OCI-LY1 (cell line): ENCODE data around the gene PPP1R7.

Experiments used
- H2AFZ ChIP-seq: fragments of 200-600 bp; sonication (generic), shearing (Covaris generic); 2 replicates; pipeline ENCODE4 v1.6.0; 2014; ENCODE audit warnings: antibody characterized with exemption, mild to moderate bottlenecking, low read length
- H3F3A ChIP-seq: fragments of 200-600 bp; sonication (generic), shearing (Covaris generic); 2 replicates; pipeline ENCODE4 v1.6.0; 2014; ENCODE audit warnings: mild to moderate bottlenecking, antibody characterized with exemption, low read length, moderate library complexity; ENCODE audit not compliant: insufficient read depth
- H3K27ac ChIP-seq: fragments of 200-600 bp; sonication (generic); 2 replicates; pipeline ENCODE4 v1.5.1; 2014; ENCODE audit warnings: low read length, mixed run types, mild to moderate bottlenecking, low read depth; ENCODE audit not compliant: poor library complexity, severe bottlenecking
- H3K27me3 ChIP-seq: fragments of 200-600 bp; sonication (generic); 2 replicates; pipeline ENCODE4 v1.6.0; 2014; ENCODE audit warnings: antibody characterized with exemption, mild to moderate bottlenecking, low read length, moderate library complexity; ENCODE audit not compliant: insufficient read depth
- H3K36me3 ChIP-seq: fragments of 200-600 bp; sonication (generic); 2 replicates; pipeline ENCODE4 v1.6.1; 2014; ENCODE audit warnings: mild to moderate bottlenecking, antibody characterized with exemption, low read length, moderate library complexity, mixed read lengths; ENCODE audit not compliant: insufficient read depth
- H3K4me1 ChIP-seq: fragments of 200-600 bp; sonication (generic); 2 replicates; pipeline ENCODE4 v1.5.1; 2014; ENCODE audit warnings: mild to moderate bottlenecking, low read length, moderate library complexity; ENCODE audit not compliant: insufficient read depth, severe bottlenecking
- H3K4me2 ChIP-seq: fragments of 200-600 bp; sonication (generic), shearing (Covaris generic); 2 replicates; pipeline ENCODE4 v1.6.1; 2014; ENCODE audit warnings: low read length
- H3K4me3 ChIP-seq: fragments of 200-600 bp; sonication (generic); 2 replicates; pipeline ENCODE4 v1.5.1; 2014; ENCODE audit warnings: low read length, low read depth, mild to moderate bottlenecking, mixed read lengths; ENCODE audit not compliant: poor library complexity, severe bottlenecking
- H3K79me2 ChIP-seq: fragments of 200-600 bp; shearing (Covaris generic); 2 replicates; pipeline ENCODE4 v1.6.1; 2016; ENCODE audit warnings: mixed run types, low read length, mixed read lengths; ENCODE audit not compliant: insufficient read depth
- H3K9ac ChIP-seq: fragments of 200-600 bp; sonication (generic), shearing (Covaris generic); 2 replicates; pipeline ENCODE4 v1.6.1; 2014; ENCODE audit warnings: mild to moderate bottlenecking, low read length, mixed read lengths
- H3K9me2 ChIP-seq: fragments of 200-600 bp; sonication (generic), shearing (Covaris generic); 2 replicates; pipeline ENCODE4 v1.6.1; 2014; ENCODE audit warnings: low read depth, mild to moderate bottlenecking, low read length, mixed read lengths
- H3K9me3 ChIP-seq: fragments of 200-600 bp; shearing (Covaris generic); 2 replicates; pipeline ENCODE4 v1.6.1; 2014; ENCODE audit warnings: low read length, mixed read lengths
- H4K20me1 ChIP-seq: fragments of 200-600 bp; sonication (generic), shearing (Covaris generic); 2 replicates; pipeline ENCODE4 v1.6.0; 2016; ENCODE audit warnings: mild to moderate bottlenecking, low read length; ENCODE audit not compliant: insufficient read depth
- CTCF ChIP-seq: fragments of 200-600 bp; sonication (generic), shearing (Covaris generic); IDR thresholded peaks from 2 replicates; pipeline ENCODE4 v1.5.1; 2017; ENCODE audit warnings: mild to moderate bottlenecking, antibody characterized with exemption, low read length, moderate library complexity, mixed read lengths
- EZH2 ChIP-seq: fragments of 200-600 bp; sonication (generic), shearing (Covaris generic); IDR thresholded peaks from 2 replicates; pipeline ENCODE4 v1.8.0; 2017; ENCODE audit warnings: borderline replicate concordance, mixed run types, mild to moderate bottlenecking, antibody characterized with exemption, low read length, moderate library complexity, mixed read lengths

PPP1R7 gene

GRCh38 chr2:241229563-241230401 lies 79.5 kb downstream of the PPP1R7 start:
- no peaks in the 10 kb centered on the region for H3K9me2 ChIP-seq
- H3K4me1 ChIP-seq, result no peaks in the 10 kb centered on the region
- peaks cover 80% of the 10 kb centered on the region for H3K36me3 ChIP-seq
- H3F3A ChIP-seq, result no peaks in the 10 kb centered on the region
- H2AFZ ChIP-seq, result no peak overlapping the region
- no peak overlapping the region for H3K4me3 ChIP-seq
- H3K9ac ChIP-seq, result no peak overlapping the region
- no peaks in the 10 kb centered on the region for H3K79me2 ChIP-seq
- no peaks in the 10 kb centered on the region for H3K27me3 ChIP-seq
- no peaks in the 10 kb centered on the region for H3K9me3 ChIP-seq
- no peak for TF ChIP-seq EZH2
- no peak overlapping the region for H3K27ac ChIP-seq
- no peak overlapping the region for H3K4me2 ChIP-seq
- H4K20me1 ChIP-seq, result no peaks in the 10 kb centered on the region

- no peaks in the 10 kb centered on the region for H3K9me2 ChIP-seq
- no peaks in the 10 kb centered on the region for H4K20me1 ChIP-seq
- H3K9me3 ChIP-seq, result no peaks in the 10 kb centered on the region
- no peak overlapping the region for H3K9ac ChIP-seq
- H3K4me3 ChIP-seq, result no peak overlapping the region
- peaks cover 85% of the 10 kb centered on the region for H3K36me3 ChIP-seq
- H3K27ac ChIP-seq, result no peak overlapping the region
- no peak for TF ChIP-seq CTCF
- no peak for TF ChIP-seq EZH2
- H3K4me2 ChIP-seq, result no peak overlapping the region
- H3F3A ChIP-seq, result no peaks in the 10 kb centered on the region
- H3K79me2 ChIP-seq, result no peaks in the 10 kb centered on the region
- no peaks in the 10 kb centered on the region for H3K4me1 ChIP-seq
- no peaks in the 10 kb centered on the region for H3K27me3 ChIP-seq
- no peak overlapping the region for H2AFZ ChIP-seq
Observed at GRCh38 chr2:241230435-241230834, 80.2 kb downstream of the PPP1R7 start.

DNA sequence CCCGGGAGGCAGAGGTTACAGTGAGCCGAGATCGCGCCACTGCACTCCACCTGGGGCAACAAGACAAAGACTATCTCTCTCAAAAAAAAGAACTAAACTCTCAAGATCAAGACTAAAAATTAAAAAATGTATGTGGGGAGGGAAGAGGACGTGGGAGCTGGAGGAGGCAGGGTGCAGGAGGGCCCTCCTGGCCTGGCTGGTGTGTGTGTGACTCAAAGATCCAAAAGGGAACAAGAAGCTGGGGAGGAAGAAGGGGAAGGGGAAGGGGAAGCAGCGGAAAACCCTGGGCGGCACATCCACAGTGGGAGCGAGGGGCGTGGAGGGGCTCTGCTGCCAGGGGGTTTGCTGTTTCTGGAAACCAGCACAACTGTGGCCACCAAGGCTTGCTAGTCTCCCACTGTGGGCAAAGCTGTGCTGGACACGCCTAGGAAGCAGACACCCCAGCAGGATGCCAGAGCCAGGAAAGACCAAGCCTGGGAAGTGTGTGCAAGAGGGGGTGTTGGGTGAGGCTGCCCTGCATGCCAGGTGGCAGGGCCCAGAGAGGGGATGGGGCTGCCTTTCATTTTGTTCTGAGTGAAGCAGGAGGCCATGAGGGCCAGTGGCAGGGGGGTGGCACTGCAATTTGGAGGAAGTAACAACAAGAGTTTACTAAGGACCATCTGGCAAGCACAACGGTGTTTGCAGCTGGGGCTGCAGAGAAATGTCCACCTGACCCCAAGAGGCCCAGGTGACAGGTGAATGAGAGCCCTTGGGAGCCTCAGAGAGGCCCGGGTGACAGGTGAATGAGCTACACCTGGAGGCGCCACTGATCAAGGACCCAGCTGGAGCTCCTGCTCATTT lies 82.7 kb downstream of the PPP1R7 start:
- Histone ChIP-seq H3K79me2 (no peaks in the 10 kb centered on the region), H3K27me3 (no peaks in the 10 kb centered on the region), H3K4me3 (no peak overlapping the region), H3K36me3 (peaks cover 92% of the 10 kb centered on the region), H3K9me3 (no peaks in the 10 kb centered on the region), H4K20me1 (no peaks in the 10 kb centered on the region), H2AFZ (no peak overlapping the region), H3K9me2 (no peaks in the 10 kb centered on the region), H3K9ac (no peak overlapping the region), H3K4me1 (no peaks in the 10 kb centered on the region), H3F3A (no peaks in the 10 kb centered on the region), H3K4me2 (no peak overlapping the region), H3K27ac (no peak overlapping the region)
- TF ChIP-seq CTCF (no peak), EZH2 (no peak)
